Subcutaneous abdominal adipose tissue (tissue), 5 donors: Measurements from ENCODE around the gene MUC6.

Source experiments
- H3K27ac ChIP-seq: one replicate; pipeline ENCODE4 v1.7.0; 2013; ENCODE audit warnings: low read depth, mild to moderate bottlenecking, inconsistent platforms, low read length, moderate library complexity
- H3K27me3 ChIP-seq, 5 donors: one replicate each; pipeline ENCODE4 v1.7.0; 2013; ENCODE audit warnings: low read length in 5 of 5, inconsistent platforms in 1 of 5; ENCODE audit not compliant: control insufficient read depth in 5 of 5, insufficient read depth in 4 of 5
- H3K36me3 ChIP-seq, 5 donors: one replicate each; pipeline ENCODE4 v1.7.0; 2013; ENCODE audit warnings: low read length in 5 of 5; ENCODE audit not compliant: control insufficient read depth in 5 of 5, insufficient read depth in 5 of 5
- H3K4me1 ChIP-seq, 5 donors: one replicate each; pipeline ENCODE4 v1.7.0; 2013; ENCODE audit warnings: low read length in 5 of 5, mild to moderate bottlenecking in 3 of 5, moderate library complexity in 1 of 5; ENCODE audit not compliant: control insufficient read depth in 5 of 5, insufficient read depth in 5 of 5
- H3K4me3 ChIP-seq, 5 donors: one replicate each; pipeline ENCODE4 v1.7.0; 2013; ENCODE audit warnings: low read length in 5 of 5, low read depth in 1 of 5
- H3K9ac ChIP-seq, 5 donors: one replicate each; pipeline ENCODE4 v1.7.0; 2013; ENCODE audit warnings: low read length in 5 of 5, mild to moderate bottlenecking in 4 of 5, moderate library complexity in 3 of 5
- H3K9me3 ChIP-seq, 5 donors: one replicate each; pipeline ENCODE4 v1.7.0; 2013; ENCODE audit warnings: low read length in 5 of 5; ENCODE audit not compliant: control insufficient read depth in 5 of 5
- donor health status: healthy.
- donor health status: healthy.
- donor health status: healthy.
- donor health status: healthy.
- donor health status: healthy.

Gene MUC6

GRCh38 chr11:1036931-1037330 lies 413 bp upstream of the MUC6 start:
- peaks cover 0 to 5% (median 0%) of the 10 kb centered on the region in 5 donors for H3K36me3 ChIP-seq
- H3K9me3 ChIP-seq: no peaks in the 10 kb centered on the region
- no peaks in the 10 kb centered on the region for H3K4me1 ChIP-seq
- no peak overlapping the region for H3K4me3 ChIP-seq
- H3K9ac ChIP-seq: no peak overlapping the region
- no peak overlapping the region for H3K27ac ChIP-seq
- peaks cover 10 to 39% (median 16%) of the 10 kb centered on the region in 5 donors for H3K27me3 ChIP-seq

DNA sequence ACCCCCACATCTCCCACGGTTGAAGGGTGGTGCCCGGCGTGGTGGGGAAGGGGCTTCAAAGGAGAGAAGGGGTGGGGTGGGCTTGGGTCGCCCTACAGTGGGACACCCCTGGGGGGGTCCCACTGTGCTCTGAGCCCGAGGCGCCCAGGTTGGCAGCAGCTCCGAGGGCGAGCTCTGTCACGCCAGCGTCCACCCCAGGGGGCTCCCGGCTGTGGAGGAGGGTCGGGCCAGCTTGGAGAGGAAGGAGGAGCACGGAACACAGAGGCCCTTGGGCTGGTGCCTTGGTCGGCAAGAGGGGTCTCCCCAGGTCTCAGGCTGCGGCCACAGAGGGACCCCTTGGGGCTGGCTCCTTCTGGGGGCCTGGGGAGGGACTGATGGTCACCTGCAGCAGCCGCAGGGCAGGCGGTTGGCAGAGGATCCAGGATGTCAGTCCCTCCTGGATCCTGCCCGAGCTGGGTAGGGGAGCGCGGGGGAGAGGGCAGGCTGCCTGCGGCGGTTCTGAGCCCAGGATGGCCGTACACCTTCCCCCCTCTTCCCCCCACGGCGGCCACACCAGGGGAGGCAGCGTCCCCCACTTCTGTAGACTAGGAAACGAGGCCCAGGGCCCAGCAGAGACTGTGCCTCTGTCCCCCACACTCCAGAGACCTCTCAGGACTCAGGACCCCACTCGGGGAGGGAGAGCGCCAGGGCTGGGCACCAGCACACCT lies 788 bp downstream of the MUC6 start:
- H3K36me3 ChIP-seq: peaks cover 0 to 5% (median 0%) of the 10 kb centered on the region in 5 donors
- peaks cover 8 to 33% (median 11%) of the 10 kb centered on the region in 5 donors for H3K27me3 ChIP-seq
- H3K4me3 ChIP-seq: no peak overlapping the region
- no peak overlapping the region for H3K9ac ChIP-seq
- no peaks in the 10 kb centered on the region for H3K4me1 ChIP-seq
- H3K9me3 ChIP-seq: no peaks in the 10 kb centered on the region
- no peak overlapping the region for H3K27ac ChIP-seq

GRCh38 chr11:1034456-1035295 lies 1.8 kb downstream of the MUC6 start:
- H3K27ac ChIP-seq: no peak overlapping the region
- H3K36me3 ChIP-seq: peaks cover 0 to 5% (median 0%) of the 10 kb centered on the region in 5 donors
- peaks cover 10 to 33% (median 13%) of the 10 kb centered on the region in 5 donors for H3K27me3 ChIP-seq
- no peak overlapping the region for H3K4me3 ChIP-seq
- H3K9ac ChIP-seq: no peak overlapping the region
- H3K9me3 ChIP-seq: no peaks in the 10 kb centered on the region
- peaks cover 0 to 2% (median 0%) of the 10 kb centered on the region in 5 donors for H3K4me1 ChIP-seq

DNA sequence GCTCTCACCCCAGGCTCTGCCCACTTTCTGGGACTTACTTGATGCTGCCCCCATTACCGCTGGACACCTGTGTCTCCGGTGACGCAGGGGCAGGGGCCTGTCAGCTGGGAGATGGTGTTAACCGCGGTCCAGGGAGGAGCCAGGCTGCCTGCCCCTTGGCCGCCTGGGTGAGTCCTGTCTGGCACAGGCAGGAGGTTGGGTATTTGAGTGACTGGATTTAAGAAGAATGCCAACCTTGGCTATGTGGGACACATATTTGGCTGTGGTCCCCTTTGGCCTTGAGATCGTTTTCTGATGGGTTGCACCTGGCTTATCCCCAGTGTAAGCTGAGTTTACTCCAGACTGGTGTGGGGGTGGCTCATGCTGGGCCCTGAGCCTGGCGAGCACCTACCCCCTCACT lies 2.5 kb downstream of the MUC6 start:
- Histone ChIP-seq H3K4me3 (no peak overlapping the region), H3K4me1 (peaks cover 0 to 3% (median 0%) of the 10 kb centered on the region in 5 donors), H3K27me3 (peaks cover 10 to 33% (median 13%) of the 10 kb centered on the region in 5 donors), H3K36me3 (peaks cover 0 to 5% (median 0%) of the 10 kb centered on the region in 5 donors), H3K9ac (no peak overlapping the region), H3K9me3 (no peaks in the 10 kb centered on the region), H3K27ac (no peak overlapping the region)

DNA sequence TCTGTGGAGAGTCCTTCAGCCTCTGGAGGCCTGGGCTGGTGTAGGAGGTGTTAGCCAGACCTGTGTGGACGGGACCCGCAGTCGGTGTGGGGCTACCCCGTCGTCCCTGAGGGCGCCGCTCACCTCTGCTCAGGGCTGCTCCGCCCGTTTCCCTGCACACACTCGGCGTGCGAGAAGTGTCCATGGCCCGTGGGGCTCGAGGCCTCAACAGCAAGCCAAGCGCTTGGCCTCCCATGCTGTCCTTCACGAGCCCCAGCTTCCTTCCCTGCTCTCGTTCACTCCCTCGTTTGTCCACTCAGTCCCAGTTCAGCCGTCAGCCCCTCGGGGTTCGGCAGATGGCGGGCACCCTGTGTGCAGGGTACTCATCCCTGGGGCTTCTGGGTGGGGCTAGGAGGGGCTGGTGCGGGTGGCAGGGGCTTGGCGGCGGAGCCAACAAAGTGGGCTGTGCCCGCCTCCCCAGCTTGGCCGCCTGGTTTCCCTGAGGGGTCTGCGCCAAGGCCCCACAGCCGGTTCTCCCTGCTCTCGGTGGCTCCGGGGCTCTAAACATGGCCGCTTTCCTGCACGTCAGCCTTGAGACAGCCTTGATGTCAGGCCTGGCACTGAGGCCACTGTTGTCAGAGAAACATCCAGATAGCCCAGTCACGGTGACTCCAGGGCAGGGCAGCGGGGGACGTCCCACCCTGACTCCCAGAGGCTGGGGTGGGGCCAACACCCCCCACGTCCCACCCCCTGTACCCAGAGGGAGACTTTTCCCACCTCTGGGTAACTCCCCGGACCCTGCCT lies 3.3 kb downstream of the MUC6 start:
- no peaks in the 10 kb centered on the region for H3K9me3 ChIP-seq
- peaks cover 8 to 30% (median 13%) of the 10 kb centered on the region in 5 donors for H3K27me3 ChIP-seq
- H3K9ac ChIP-seq: no peak overlapping the region
- peaks cover 0 to 5% (median 0%) of the 10 kb centered on the region in 5 donors for H3K36me3 ChIP-seq
- H3K4me1 ChIP-seq: peaks cover 0 to 3% (median 0%) of the 10 kb centered on the region in 5 donors
- no peak overlapping the region for H3K27ac ChIP-seq
- H3K4me3 ChIP-seq: no peak overlapping the region

DNA sequence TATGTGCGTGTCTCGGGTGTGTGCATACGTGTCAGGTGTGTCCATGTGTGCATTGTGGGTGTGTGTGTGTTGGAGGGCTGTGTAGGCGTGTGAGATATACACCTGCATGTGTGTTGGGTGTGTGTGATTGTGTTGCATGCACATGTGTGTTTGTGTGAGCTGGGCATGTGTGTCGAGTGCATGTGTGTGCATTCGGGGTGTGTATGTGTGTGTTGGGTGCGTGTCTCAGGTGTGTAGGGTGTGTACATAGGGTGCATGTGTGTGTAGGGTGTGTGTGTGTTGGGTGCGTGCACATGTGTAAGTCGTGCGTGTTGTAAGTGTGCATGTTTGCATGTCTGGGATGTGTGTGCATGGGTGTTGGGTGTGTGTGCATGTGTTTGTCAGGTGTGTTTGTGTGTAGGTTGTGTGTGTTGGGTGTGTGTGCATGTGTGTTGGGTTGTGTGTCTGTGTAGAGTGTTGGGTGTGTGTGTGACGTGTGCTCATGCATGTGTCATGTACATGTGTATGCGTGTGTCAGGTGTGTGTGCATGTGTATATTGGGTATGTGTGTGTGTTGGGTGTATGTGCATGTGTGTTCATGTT lies 4.1 kb downstream of the MUC6 start:
- peaks cover 5 to 28% (median 13%) of the 10 kb centered on the region in 5 donors for H3K27me3 ChIP-seq
- H3K36me3 ChIP-seq: peaks cover 0 to 5% (median 0%) of the 10 kb centered on the region in 5 donors
- H3K27ac ChIP-seq: no peak overlapping the region
- no peaks in the 10 kb centered on the region for H3K9me3 ChIP-seq
- peaks cover 0 to 3% (median 0%) of the 10 kb centered on the region in 5 donors for H3K4me1 ChIP-seq
- no peak overlapping the region for H3K9ac ChIP-seq
- H3K4me3 ChIP-seq: no peak overlapping the region

DNA sequence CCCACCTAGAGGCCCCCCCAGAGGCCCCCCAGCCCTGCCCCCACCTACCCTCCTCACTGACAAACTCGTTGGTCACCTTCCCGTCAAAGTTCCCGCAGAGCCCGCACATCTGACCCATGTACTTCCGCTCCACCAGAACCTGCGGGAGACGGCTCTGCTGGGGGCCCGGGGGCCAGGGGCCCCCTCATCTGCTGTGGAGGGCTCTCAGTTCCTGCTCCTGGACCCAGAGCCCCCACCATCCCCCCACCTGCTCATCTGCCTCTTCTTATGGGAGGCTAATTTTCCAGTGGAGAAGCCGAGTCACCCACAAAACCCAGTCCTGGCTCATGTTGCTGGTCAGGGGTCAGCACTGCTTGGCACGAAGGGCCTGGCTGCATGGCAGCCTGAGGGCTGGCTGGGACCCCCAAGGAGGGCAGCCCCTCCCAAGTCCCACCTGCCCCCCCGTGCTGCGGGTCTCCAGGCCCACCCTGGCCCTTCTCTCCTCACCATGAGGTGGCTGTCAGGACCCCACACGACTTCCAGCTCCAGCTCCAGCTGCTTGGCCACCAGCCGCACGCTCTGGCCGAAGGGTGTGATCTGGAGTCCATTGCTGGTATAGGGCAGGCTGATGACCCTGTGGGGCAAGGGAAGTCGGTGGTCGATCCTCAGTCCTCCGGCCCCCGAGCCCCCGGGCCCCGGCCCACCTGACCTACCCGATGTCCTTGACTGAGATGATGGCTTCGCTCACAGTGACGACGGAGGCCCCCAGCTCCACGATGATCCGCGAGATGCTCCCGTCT lies 5.2 kb downstream of the MUC6 start:
- Histone ChIP-seq H3K4me3 (no peak overlapping the region), H3K9ac (no peak overlapping the region), H3K4me1 (peaks cover 0 to 3% (median 0%) of the 10 kb centered on the region in 5 donors), H3K27ac (no peak overlapping the region), H3K36me3 (peaks cover 0 to 5% (median 0%) of the 10 kb centered on the region in 5 donors), H3K9me3 (no peaks in the 10 kb centered on the region), H3K27me3 (peaks cover 5 to 21% (median 7%) of the 10 kb centered on the region in 5 donors)

GRCh38 chr11:1030556-1030955 lies 6.0 kb downstream of the MUC6 start:
- H3K36me3 ChIP-seq: peaks cover 0 to 5% (median 0%) of the 10 kb centered on the region in 5 donors
- H3K27ac ChIP-seq: no peak overlapping the region

DNA sequence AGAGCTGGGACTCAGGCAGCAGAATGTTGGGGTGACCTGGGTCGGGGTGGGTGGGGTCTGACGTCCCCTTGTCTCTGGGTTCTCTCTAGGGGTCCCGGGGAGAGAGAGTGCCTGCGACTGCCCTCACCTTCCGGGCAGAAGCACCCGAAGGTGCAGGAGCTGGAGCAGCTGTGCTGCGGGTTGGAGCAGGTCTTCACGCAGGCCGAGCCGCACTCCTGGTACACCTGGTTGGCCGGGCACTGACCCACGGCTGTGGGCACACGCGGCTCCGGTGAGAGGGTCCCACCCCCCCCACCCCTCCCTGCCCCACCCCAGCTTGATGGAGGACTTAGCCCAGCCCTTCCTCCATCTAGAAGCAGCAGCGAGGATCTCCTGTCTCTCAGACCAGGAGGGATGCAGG lies 6.4 kb downstream of the MUC6 start:
- peaks cover 0 to 13% (median 7%) of the 10 kb centered on the region in 5 donors for H3K27me3 ChIP-seq
- H3K4me1 ChIP-seq: peaks cover 0 to 3% (median 0%) of the 10 kb centered on the region in 5 donors
- no peak overlapping the region for H3K4me3 ChIP-seq
- no peaks in the 10 kb centered on the region for H3K9me3 ChIP-seq
- H3K36me3 ChIP-seq: peaks cover 0 to 5% (median 0%) of the 10 kb centered on the region in 5 donors
- H3K27ac ChIP-seq: no peak overlapping the region
- no peak overlapping the region for H3K9ac ChIP-seq

More at GRCh38 chr11:1030556-1030955, 6.0 kb downstream of the MUC6 start:
- Histone ChIP-seq H3K4me3 (no peak overlapping the region), H3K9me3 (no peaks in the 10 kb centered on the region), H3K4me1 (peaks cover 0 to 3% (median 0%) of the 10 kb centered on the region in 5 donors), H3K27me3 (peaks cover 0 to 14% (median 7%) of the 10 kb centered on the region in 5 donors), H3K9ac (no peak overlapping the region)
